HEK293 (cell line): ENCODE measurements around the gene ZNF611.
"Not testable (repeated sequence)": the region's sequence is repeated elsewhere in the genome, so short reads cannot be mapped to it uniquely, and the experiment has no call there.

Experiments
- CTCF ChIA-PET: fragments of 350-600 bp; formaldehyde crosslinking; extraction: SDS; loops from one replicate; lab custom pipeline; 2021; ENCODE audit warnings: antibody characterized with exemption; lab: Yijun Ruan, JAX
- POLR2A ChIA-PET: fragments of 300-600 bp; formaldehyde crosslinking; extraction: SDS; loops from one replicate; lab custom pipeline; 2020; ENCODE audit warnings: antibody characterized with exemption, inconsistent platforms; lab: Yijun Ruan, JAX
- H3K27ac ChIP-seq: fragments of 200-500 bp; sonication (Bioruptor generic); 2 replicates; pipeline ENCODE4 v1.5.1; 2014; ENCODE audit warnings: low read depth, low read length, control low read depth, inconsistent platforms; ENCODE audit errors: extremely low read depth
- H3K36me3 ChIP-seq, 2 experiments: fragments of 200-500 bp in 1 of 2; sonication (Bioruptor generic) in 1 of 2; 1 replicate in 1 of 2; 2 replicates in 1 of 2; pipeline ENCODE4 v1.5.1; 2014 to 2017; ENCODE audit warnings: inconsistent platforms in 2 of 2, low read length in 2 of 2; ENCODE audit not compliant: control insufficient read depth in 2 of 2, insufficient read depth in 1 of 2
- H3K4me1 ChIP-seq: fragments of 200-500 bp; sonication (Bioruptor generic); 2 replicates; pipeline ENCODE4 v1.5.1; 2014; ENCODE audit warnings: mild to moderate bottlenecking, low read length, inconsistent platforms; ENCODE audit not compliant: control insufficient read depth, insufficient read depth
- H3K4me3 ChIP-seq: 2 replicates; pipeline ENCODE4 v1.5.1; 2011; ENCODE audit warnings: low read depth, mild to moderate bottlenecking, control low read depth, low read length, moderate library complexity
- H3K9me3 ChIP-seq: fragments of 200-500 bp; sonication (Bioruptor generic); 2 replicates; pipeline ENCODE4 v1.5.1; 2014; ENCODE audit warnings: low read depth, low read length, inconsistent platforms; ENCODE audit not compliant: control insufficient read depth, insufficient read depth
- PRDM4 ChIP-seq: fragments of 450-650 bp; formaldehyde crosslinking; IDR thresholded peaks from 2 replicates; pipeline ENCODE4 v1.5.1; 2017; ENCODE audit warnings: missing biosample characterization, missing genetic modification characterization
- TSHZ1 ChIP-seq: fragments of 450-650 bp; formaldehyde crosslinking; IDR thresholded peaks from 2 replicates; pipeline ENCODE4 v1.5.1; 2016; ENCODE audit warnings: missing biosample characterization, missing genetic modification characterization, borderline replicate concordance
- ZBTB8A ChIP-seq: fragments of 450-650 bp; formaldehyde crosslinking; IDR thresholded peaks from 2 replicates; pipeline ENCODE4 v1.5.1; 2016; ENCODE audit warnings: missing biosample characterization, missing genetic modification characterization
- ZNF449 ChIP-seq: fragments of 450-650 bp; formaldehyde crosslinking; IDR thresholded peaks from 2 replicates; pipeline ENCODE4 v1.5.1; 2017; ENCODE audit warnings: missing biosample characterization, mild to moderate bottlenecking, missing genetic modification characterization, moderate library complexity

Gene ZNF611

GRCh38 chr19:52716522-52716921 lies 18.3 kb downstream of the ZNF611 start (continued):
- no peak for TF ChIP-seq ZNF449
- TF ChIP-seq TSHZ1 (tag by site-specific recombination): no peak
- no peak for TF ChIP-seq ZBTB8A (tag by site-specific recombination)
- no peak for TF ChIP-seq PRDM4 (tag by site-specific recombination)

GRCh38 chr19:52715902-52716301 lies 18.9 kb downstream of the ZNF611 start:
- CTCF ChIA-PET, H3K9me3 ChIP-seq, H3K4me1 ChIP-seq, H3K27ac ChIP-seq, H3K4me3 ChIP-seq: not testable (repeated sequence)
- H3K36me3 ChIP-seq: peaks cover 0 to 30% of the 10 kb centered on the region in 2 experiments; a peak in 1 of 3 replicates
- POLR2A ChIA-PET: interaction anchor here (0.5 kb wide), 1 partner anchor 841 kb away, joined by 3 read pairs; no protein-coding TSS in a partner anchor

- H3K4me1 ChIP-seq, H3K9me3 ChIP-seq, CTCF ChIA-PET, H3K4me3 ChIP-seq, H3K27ac ChIP-seq, POLR2A ChIA-PET: not testable (repeated sequence)
- peaks cover 0 to 31% of the 10 kb centered on the region in 2 experiments; a peak in 2 of 3 replicates for H3K36me3 ChIP-seq
Measured at GRCh38 chr19:52715330-52715729, 19.5 kb downstream of the ZNF611 start.

GRCh38 chr19:52713051-52713450 lies 21.8 kb downstream of the ZNF611 start:
- H3K4me3 ChIP-seq, H3K27ac ChIP-seq, H3K9me3 ChIP-seq, CTCF ChIA-PET, POLR2A ChIA-PET, H3K4me1 ChIP-seq: not testable (repeated sequence)
- peaks cover 0 to 31% of the 10 kb centered on the region in 2 experiments; a peak in 2 of 3 replicates for H3K36me3 ChIP-seq

GRCh38 chr19:52711661-52712060 lies 23.2 kb downstream of the ZNF611 start:
- H3K4me3 ChIP-seq, H3K27ac ChIP-seq, POLR2A ChIA-PET, H3K9me3 ChIP-seq, H3K4me1 ChIP-seq: not testable (repeated sequence)
- CTCF ChIA-PET: interaction anchor here (0.6 kb wide), 1 partner anchor 23 kb away, joined by 3 read pairs; no protein-coding TSS in a partner anchor
- H3K36me3 ChIP-seq: peaks cover 0 to 35% of the 10 kb centered on the region in 2 experiments; a peak in 2 of 3 replicates
